Liver (tissue), 3 donors: ENCODE measurements around the gene SMKR1.

Experiments used
- ATF3 ChIP-seq: IDR thresholded peaks from 2 replicates; pipeline ENCODE4 v1.6.1; 2016; ENCODE audit warnings: antibody characterized with exemption
- CTCF ChIP-seq: fragments of 150-350 bp; IDR thresholded peaks from 2 replicates; pipeline ENCODE4 v1.5.1; 2017; ENCODE audit warnings: improper control_type of control experiment, low read depth, low read length; ENCODE audit not compliant: missing input control
- EGR1 ChIP-seq, 2 donors: IDR thresholded peaks; 2 replicates each; pipeline ENCODE4 v1.6.1; 2016 to 2018; ENCODE audit warnings: antibody characterized with exemption in 2 of 2, low read depth in 2 of 2
- GABPA ChIP-seq, 2 donors: IDR thresholded peaks in 1 of 2; conservative IDR thresholded peaks in 1 of 2; 2 replicates each; pipeline ENCODE4 v1.6.1; 2016; ENCODE audit warnings: antibody characterized with exemption in 2 of 2, mild to moderate bottlenecking in 1 of 2, moderate library complexity in 1 of 2
- JUND ChIP-seq, 2 donors: IDR thresholded peaks; 2 replicates each; pipeline ENCODE4 v1.6.1; 2016; ENCODE audit warnings: antibody characterized with exemption in 2 of 2
- MAX ChIP-seq: IDR thresholded peaks from 2 replicates; pipeline ENCODE4 v1.6.1; 2016; ENCODE audit warnings: antibody characterized with exemption
- RAD21 ChIP-seq, 2 donors: IDR thresholded peaks; 2 replicates each; pipeline ENCODE4 v1.6.1; 2016; ENCODE audit warnings: antibody characterized with exemption in 2 of 2, mild to moderate bottlenecking in 2 of 2
- REST ChIP-seq: IDR thresholded peaks from 2 replicates; pipeline ENCODE4 v1.6.1; 2016; ENCODE audit warnings: antibody characterized with exemption, mild to moderate bottlenecking
- SP1 ChIP-seq: IDR thresholded peaks from 2 replicates; pipeline ENCODE4 v1.6.1; 2018; ENCODE audit warnings: antibody characterized with exemption, mild to moderate bottlenecking
- TAF1 ChIP-seq: conservative IDR thresholded peaks from 2 replicates; pipeline ENCODE4 v1.6.1; 2016; ENCODE audit warnings: antibody characterized with exemption, mild to moderate bottlenecking
- YY1 ChIP-seq: IDR thresholded peaks from 2 replicates; pipeline ENCODE4 v1.6.1; 2016; ENCODE audit warnings: antibody characterized with exemption, mild to moderate bottlenecking
- donor health status: healthy.
- donor health status: healthy.

GRCh38 chr7:129456421-129456820 is 45.9 kb upstream of the SMKR1 start:
- TF ChIP-seq CTCF (no peak), RAD21 (IDR thresholded peaks at IDR 0.05) (no peak), ATF3 (no peak), SP1 (no peak), TAF1 (no peak), REST (no peak), MAX (no peak), GABPA (IDR thresholded peaks at IDR 0.05 in 1 of 2, conservative IDR thresholded peaks at IDR 0.05 in 1 of 2) (no peak), EGR1 (IDR thresholded peaks at IDR 0.05; ENCODE audit: low read depth in 2 of 2) (no peak), JUND (IDR thresholded peaks at IDR 0.05) (no peak), YY1 (no peak)
